LNCAP (cell line): ENCODE measurements around the gene APOBR.

ENCODE experiments used
- CTCF ChIP-seq: fragments of 450-650 bp; IDR thresholded peaks from 2 replicates; pipeline ENCODE4 v1.5.1; 2017; ENCODE audit warnings: mild to moderate bottlenecking

APOBR gene

GRCh38 chr16:28521436-28521835 is 27.0 kb downstream of the APOBR start:
- TF ChIP-seq CTCF = no peak

- no peak for TF ChIP-seq CTCF
Measured at GRCh38 chr16:28522792-28523191, 28.3 kb downstream of the APOBR start.

GRCh38 chr16:28524681-28525171 is 30.3 kb downstream of the APOBR start:
- no peak for TF ChIP-seq CTCF

- TF ChIP-seq CTCF = no peak
Measured at GRCh38 chr16:28526201-28527099, 32.0 kb downstream of the APOBR start.

GRCh38 chr16:28527985-28528384 is 33.5 kb downstream of the APOBR start:
- TF ChIP-seq CTCF = no peak

- no peak for TF ChIP-seq CTCF
Measured at GRCh38 chr16:28528463-28528867, 34.0 kb downstream of the APOBR start.

- TF ChIP-seq CTCF = no peak
Measured at GRCh38 chr16:28529124-28529523, 34.7 kb downstream of the APOBR start.
